Measurements from ENCODE around the gene DHX30. TPM values are rescaled to one million over a fixed set of nuclear protein-coding genes. Genes with fewer than 3 reads are reported as not detected.

Gene DHX30
- total and polyA plus RNA-seq, 9 of the 15 experiments (the other 6 are each of a cell fraction or from before 2014, with no cell fraction given), result 12.3 to 158 (median 79.0) TPM

DNA sequence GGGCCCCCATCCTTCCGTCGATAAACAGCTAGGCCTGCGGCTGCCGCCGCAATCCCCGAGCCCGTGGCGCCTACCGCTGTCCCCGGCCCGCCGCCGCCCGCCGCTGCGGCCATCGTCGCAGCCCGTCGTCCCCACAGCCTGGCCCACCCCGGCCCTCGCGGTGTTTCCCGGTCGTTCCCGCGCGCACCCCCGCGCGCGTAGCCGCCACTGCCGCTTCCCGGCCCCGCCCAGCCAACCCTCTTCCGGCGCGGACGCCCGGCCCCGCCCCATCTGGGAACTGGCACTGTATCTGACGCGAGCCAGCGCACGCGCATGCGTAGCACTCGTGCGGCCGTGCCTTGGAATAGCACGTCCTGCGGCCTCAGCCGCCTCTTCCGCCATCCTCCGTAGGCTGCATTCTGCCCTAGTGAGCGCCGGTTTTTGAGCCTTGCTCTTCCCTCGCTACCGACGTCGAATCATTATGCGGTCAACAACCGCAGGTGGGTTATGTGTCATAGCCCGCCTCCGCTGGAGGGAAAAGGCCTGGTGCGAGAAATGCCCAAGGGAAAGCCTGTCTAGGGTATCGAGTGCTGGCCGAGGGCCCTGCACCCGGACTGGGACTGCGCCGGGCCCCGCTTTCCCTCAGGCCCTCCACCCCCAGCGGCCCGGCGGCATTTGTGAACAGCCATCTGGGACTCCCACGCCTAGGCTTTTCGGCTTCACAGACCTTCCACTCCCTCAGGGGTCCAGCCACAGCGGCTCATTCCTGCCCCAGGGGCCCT, 21.1 kb upstream of the DHX30 start, which contains the start of gene SMARCC1 (continued):
- TF ChIP-seq, protein P1, sequence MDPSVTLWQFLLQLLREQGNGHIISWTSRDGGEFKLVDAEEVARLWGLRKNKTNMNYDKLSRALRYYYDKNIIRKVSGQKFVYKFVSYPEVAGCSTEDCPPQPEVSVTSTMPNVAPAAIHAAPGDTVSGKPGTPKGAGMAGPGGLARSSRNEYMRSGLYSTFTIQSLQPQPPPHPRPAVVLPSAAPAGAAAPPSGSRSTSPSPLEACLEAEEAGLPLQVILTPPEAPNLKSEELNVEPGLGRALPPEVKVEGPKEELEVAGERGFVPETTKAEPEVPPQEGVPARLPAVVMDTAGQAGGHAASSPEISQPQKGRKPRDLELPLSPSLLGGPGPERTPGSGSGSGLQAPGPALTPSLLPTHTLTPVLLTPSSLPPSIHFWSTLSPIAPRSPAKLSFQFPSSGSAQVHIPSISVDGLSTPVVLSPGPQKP (CRISPR knock-in tag; IDR thresholded peaks at IDR 0.05), result no peak
- TF ChIP-seq POLR2AphosphoS2 (IDR thresholded peaks at IDR 0.05; ENCODE audit: low read length) (no peak; the same call in 1 of the 2 replicates), FIP1L1 (IDR thresholded peaks at IDR 0.05; ENCODE audit: low read depth, low read length, poor library complexity, severe bottlenecking) (peak; percentile 78), CHD2 (IDR thresholded peaks at IDR 0.05; ENCODE audit: low read depth, low read length) (peak; percentile 95), GATAD2A (IDR thresholded peaks at IDR 0.05) (peak; percentile 61; the same call in 1 of the 2 replicates), CBFA2T3 (IDR thresholded peaks at IDR 0.05) (0 out of 2 replicates have a peak, but pooled peaks have one; percentile 8), FOXM1 (IDR thresholded peaks at IDR 0.05; ENCODE audit: low read depth) (no peak), FOXM1 (CRISPR knock-in tag; IDR thresholded peaks at IDR 0.05; ENCODE audit: low read depth) (peak; percentile 79; the same call in 1 of the 2 replicates), SRF (CRISPR knock-in tag; IDR thresholded peaks at IDR 0.05) (peak in 1 of 2 experiments; percentile 41; a peak in 2 of 4 replicates), ZNF77 (CRISPR knock-in tag; IDR thresholded peaks at IDR 0.05) (no peak), SLC30A9 (CRISPR knock-in tag; IDR thresholded peaks at IDR 0.05) (no peak), TAF1 (IDR thresholded peaks at IDR 0.05; ENCODE audit: control insufficient read depth, extremely low read depth, insufficient read depth, low read length, severe bottlenecking) (peak; percentile 90), OTX1 (CRISPR knock-in tag; IDR thresholded peaks at IDR 0.05) (no peak), CXXC5 (CRISPR knock-in tag; IDR thresholded peaks at IDR 0.05) (peak; percentile 88), ZKSCAN8 (CRISPR knock-in tag; IDR thresholded peaks at IDR 0.05) (no peak), GTF2E2 (tag; IDR thresholded peaks at IDR 0.05) (peak; percentile 97), EHMT2 (IDR thresholded peaks at IDR 0.05) (no peak), BMI1 (IDR thresholded peaks at IDR 0.05; ENCODE audit: low read length) (no peak), ZNF316 (IDR thresholded peaks at IDR 0.05) (peak; percentile 66), NCOA1 (IDR thresholded peaks at IDR 0.05; ENCODE audit: low read depth) (peak; percentile 67; the same call in 1 of the 2 replicates), RBM25 (IDR thresholded peaks at IDR 0.05; ENCODE audit: low read depth, low read length, severe bottlenecking) (peak; percentile 98), ZNF134 (CRISPR knock-in tag; conservative IDR thresholded peaks at IDR 0.05) (no peak), KDM4B (IDR thresholded peaks at IDR 0.05; ENCODE audit: borderline replicate concordance in 2 of 2, low read depth in 1 of 2) (0 out of 4 replicates have a peak, but pooled peaks of 1 of the 2 experiments have one; percentile 74)
- TF ChIP-seq, protein P2, sequence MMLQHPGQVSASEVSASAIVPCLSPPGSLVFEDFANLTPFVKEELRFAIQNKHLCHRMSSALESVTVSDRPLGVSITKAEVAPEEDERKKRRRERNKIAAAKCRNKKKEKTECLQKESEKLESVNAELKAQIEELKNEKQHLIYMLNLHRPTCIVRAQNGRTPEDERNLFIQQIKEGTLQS (IDR thresholded peaks at IDR 0.05), result no peak
- TF ChIP-seq, protein P2 (CRISPR knock-in tag; conservative IDR thresholded peaks at IDR 0.05), result peak; percentile 19; the same call in 1 of the 2 replicates
- TF ChIP-seq, protein P3, sequence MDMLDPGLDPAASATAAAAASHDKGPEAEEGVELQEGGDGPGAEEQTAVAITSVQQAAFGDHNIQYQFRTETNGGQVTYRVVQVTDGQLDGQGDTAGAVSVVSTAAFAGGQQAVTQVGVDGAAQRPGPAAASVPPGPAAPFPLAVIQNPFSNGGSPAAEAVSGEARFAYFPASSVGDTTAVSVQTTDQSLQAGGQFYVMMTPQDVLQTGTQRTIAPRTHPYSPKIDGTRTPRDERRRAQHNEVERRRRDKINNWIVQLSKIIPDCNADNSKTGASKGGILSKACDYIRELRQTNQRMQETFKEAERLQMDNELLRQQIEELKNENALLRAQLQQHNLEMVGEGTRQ (CRISPR knock-in tag; IDR thresholded peaks at IDR 0.05), result no peak
- TF ChIP-seq, protein P4, sequence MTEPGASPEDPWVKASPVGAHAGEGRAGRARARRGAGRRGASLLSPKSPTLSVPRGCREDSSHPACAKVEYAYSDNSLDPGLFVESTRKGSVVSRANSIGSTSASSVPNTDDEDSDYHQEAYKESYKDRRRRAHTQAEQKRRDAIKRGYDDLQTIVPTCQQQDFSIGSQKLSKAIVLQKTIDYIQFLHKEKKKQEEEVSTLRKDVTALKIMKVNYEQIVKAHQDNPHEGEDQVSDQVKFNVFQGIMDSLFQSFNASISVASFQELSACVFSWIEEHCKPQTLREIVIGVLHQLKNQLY (CRISPR knock-in tag; conservative IDR thresholded peaks at IDR 0.05), result no peak; a peak in 1 of 4 replicates
